HEK293 (cell line): ENCODE measurements around the gene INPP5B.

ENCODE experiments used
- CTCF ChIA-PET: fragments of 350-600 bp; formaldehyde crosslinking; extraction: SDS; loops from one replicate; lab custom pipeline; 2021; ENCODE audit warnings: antibody characterized with exemption; lab: Yijun Ruan, JAX
- POLR2A ChIA-PET: fragments of 300-600 bp; formaldehyde crosslinking; extraction: SDS; loops from one replicate; lab custom pipeline; 2020; ENCODE audit warnings: antibody characterized with exemption, inconsistent platforms; lab: Yijun Ruan, JAX
- H3K27ac ChIP-seq: fragments of 200-500 bp; sonication (Bioruptor generic); 2 replicates; pipeline ENCODE4 v1.5.1; 2014; ENCODE audit warnings: low read depth, low read length, control low read depth, inconsistent platforms; ENCODE audit errors: extremely low read depth
- H3K36me3 ChIP-seq, 2 experiments: fragments of 200-500 bp in 1 of 2; sonication (Bioruptor generic) in 1 of 2; 1 replicate in 1 of 2; 2 replicates in 1 of 2; pipeline ENCODE4 v1.5.1; 2014 to 2017; ENCODE audit warnings: inconsistent platforms in 2 of 2, low read length in 2 of 2; ENCODE audit not compliant: control insufficient read depth in 2 of 2, insufficient read depth in 1 of 2
- H3K4me1 ChIP-seq: fragments of 200-500 bp; sonication (Bioruptor generic); 2 replicates; pipeline ENCODE4 v1.5.1; 2014; ENCODE audit warnings: mild to moderate bottlenecking, low read length, inconsistent platforms; ENCODE audit not compliant: control insufficient read depth, insufficient read depth
- H3K4me3 ChIP-seq: 2 replicates; pipeline ENCODE4 v1.5.1; 2011; ENCODE audit warnings: low read depth, mild to moderate bottlenecking, control low read depth, low read length, moderate library complexity
- H3K9me3 ChIP-seq: fragments of 200-500 bp; sonication (Bioruptor generic); 2 replicates; pipeline ENCODE4 v1.5.1; 2014; ENCODE audit warnings: low read depth, low read length, inconsistent platforms; ENCODE audit not compliant: control insufficient read depth, insufficient read depth
- FEZF1 ChIP-seq: fragments of 450-650 bp; formaldehyde crosslinking; IDR thresholded peaks from 2 replicates; pipeline ENCODE4 v1.5.1; 2016; ENCODE audit warnings: missing biosample characterization, missing genetic modification characterization
- GLI2 ChIP-seq: fragments of 450-650 bp; formaldehyde crosslinking; IDR thresholded peaks from 2 replicates; pipeline ENCODE4; 2017; ENCODE audit warnings: missing biosample characterization, missing genetic modification characterization, low read depth, borderline replicate concordance
- MYNN ChIP-seq: fragments of 450-650 bp; formaldehyde crosslinking; IDR thresholded peaks from 2 replicates; pipeline ENCODE4 v1.5.1; 2016; ENCODE audit warnings: missing biosample characterization, missing genetic modification characterization, borderline replicate concordance
- PRDM10 ChIP-seq: fragments of 450-650 bp; formaldehyde crosslinking; IDR thresholded peaks from 2 replicates; pipeline ENCODE4 v1.5.1; 2016; ENCODE audit warnings: missing biosample characterization, missing genetic modification characterization
- TRIM28 ChIP-seq: IDR thresholded peaks from 2 replicates; pipeline ENCODE4 v1.6.1; 2011; ENCODE audit warnings: low read length, control low read depth, borderline replicate concordance
- ZFP3 ChIP-seq: fragments of 450-650 bp; formaldehyde crosslinking; IDR thresholded peaks from 2 replicates; pipeline ENCODE4 v1.5.1; 2016; ENCODE audit warnings: low read depth, missing biosample characterization, missing genetic modification characterization
- ZNF112 ChIP-seq: fragments of 450-650 bp; formaldehyde crosslinking; IDR thresholded peaks from 2 replicates; pipeline ENCODE4 v1.5.0; 2017; ENCODE audit warnings: missing biosample characterization, missing genetic modification characterization
- ZNF157 ChIP-seq: fragments of 450-650 bp; formaldehyde crosslinking; IDR thresholded peaks from 2 replicates; pipeline ENCODE4 v1.5.1; 2016; ENCODE audit warnings: missing biosample characterization, missing genetic modification characterization
- ZNF169 ChIP-seq: fragments of 450-650 bp; formaldehyde crosslinking; IDR thresholded peaks from 2 replicates; pipeline ENCODE4 v1.5.1; 2016; ENCODE audit warnings: missing biosample characterization, missing genetic modification characterization
- ZNF18 ChIP-seq: fragments of 450-650 bp; formaldehyde crosslinking; IDR thresholded peaks from 2 replicates; pipeline ENCODE4 v1.5.1; 2016; ENCODE audit warnings: missing biosample characterization, missing genetic modification characterization
- ZNF23 ChIP-seq: fragments of 450-650 bp; formaldehyde crosslinking; IDR thresholded peaks from 2 replicates; pipeline ENCODE4 v1.5.1; 2016; ENCODE audit warnings: missing biosample characterization, missing genetic modification characterization, borderline replicate concordance
- ZNF26 ChIP-seq: fragments of 450-650 bp; formaldehyde crosslinking; IDR thresholded peaks from 2 replicates; pipeline ENCODE4 v1.5.1; 2016; ENCODE audit warnings: missing biosample characterization, missing genetic modification characterization
- ZNF324 ChIP-seq: fragments of 450-650 bp; formaldehyde crosslinking; IDR thresholded peaks from 2 replicates; pipeline ENCODE4 v1.5.1; 2016; ENCODE audit warnings: missing biosample characterization, missing genetic modification characterization
- ZNF626 ChIP-seq: fragments of 450-650 bp; sonication (Bioruptor Pico); formaldehyde crosslinking; IDR thresholded peaks from 2 replicates; pipeline ENCODE4 v1.5.1; 2018; ENCODE audit warnings: missing biosample characterization, missing genetic modification characterization, inconsistent platforms
- ZNF660 ChIP-seq: fragments of 450-650 bp; IDR thresholded peaks from 2 replicates; pipeline ENCODE4 v1.5.1; 2018; ENCODE audit warnings: missing biosample characterization, mild to moderate bottlenecking, missing genetic modification characterization

Gene INPP5B

GRCh38 chr1:37915476-37916093 lies 31.3 kb downstream of the INPP5B start:
- CTCF ChIA-PET: interaction anchor here (0.9 to 1.1 kb wide), 4 partner anchors 21 to 95 kb away, joined by 3 to 7 read pairs (median 4); no protein-coding TSS in a partner anchor
- H3K4me1 ChIP-seq: 0 out of 2 replicates have a peak, but pooled peaks cover 2% of the 10 kb centered on the region
- POLR2A ChIA-PET: interaction anchor here (0.7 to 1.3 kb wide), 2 partner anchors 16 to 22 kb away, joined by 3 to 5 read pairs; no protein-coding TSS in a partner anchor
- H3K27ac ChIP-seq: no peak overlapping the region
- no peak for TF ChIP-seq ZNF18
- TF ChIP-seq ZNF26 (tag by site-specific recombination): no peak
- TF ChIP-seq ZNF660 (tag by site-specific recombination): no peak
- TF ChIP-seq ZFP3 (tag by site-specific recombination): no peak
- no peak for TF ChIP-seq PRDM10 (tag by site-specific recombination)
- TF ChIP-seq GLI2 (tag by site-specific recombination): no peak
- H3K36me3 ChIP-seq: peaks cover 0 to 5% of the 10 kb centered on the region in 2 experiments; a peak in 2 of 3 replicates
- no peak overlapping the region for H3K4me3 ChIP-seq
- no peaks in the 10 kb centered on the region for H3K9me3 ChIP-seq

GRCh38 chr1:37914719-37915475 lies 32.0 kb downstream of the INPP5B start:
- Histone ChIP-seq H3K27ac (no peak overlapping the region), H3K9me3 (no peaks in the 10 kb centered on the region), H3K36me3 (peaks cover 0 to 5% of the 10 kb centered on the region in 2 experiments; a peak in 1 of 3 replicates), H3K4me3 (no peak overlapping the region), H3K4me1 (0 out of 2 replicates have a peak, but pooled peaks cover 2% of the 10 kb centered on the region)
- POLR2A ChIA-PET: interaction anchor here (1.3 kb wide), 2 partner anchors 8 to 16 kb away, joined by 3 to 5 read pairs; no protein-coding TSS in a partner anchor
- CTCF ChIA-PET: interaction anchor here (0.5 to 1.1 kb wide), 5 partner anchors 21 to 95 kb away, joined by 3 to 7 read pairs (median 3); no protein-coding TSS in a partner anchor
- TF ChIP-seq ZNF112 (no peak), FEZF1 (no peak), MYNN (tag by site-specific recombination) (no peak), ZNF157 (tag by site-specific recombination) (no peak), ZNF23 (no peak), ZNF626 (tag by site-specific recombination) (no peak), ZNF169 (tag by site-specific recombination) (no peak), ZNF324 (tag by site-specific recombination) (no peak), TRIM28 (no peak)
